Inflammatory macrophage (primary cell): ENCODE results near the gene FAM13A.

Experiments
- DNase-seq, 2 donors: peaks; one replicate each; pipeline ENCODE4 v3.0.0-alpha.2; 2020 to 2022

Gene FAM13A

DNA sequence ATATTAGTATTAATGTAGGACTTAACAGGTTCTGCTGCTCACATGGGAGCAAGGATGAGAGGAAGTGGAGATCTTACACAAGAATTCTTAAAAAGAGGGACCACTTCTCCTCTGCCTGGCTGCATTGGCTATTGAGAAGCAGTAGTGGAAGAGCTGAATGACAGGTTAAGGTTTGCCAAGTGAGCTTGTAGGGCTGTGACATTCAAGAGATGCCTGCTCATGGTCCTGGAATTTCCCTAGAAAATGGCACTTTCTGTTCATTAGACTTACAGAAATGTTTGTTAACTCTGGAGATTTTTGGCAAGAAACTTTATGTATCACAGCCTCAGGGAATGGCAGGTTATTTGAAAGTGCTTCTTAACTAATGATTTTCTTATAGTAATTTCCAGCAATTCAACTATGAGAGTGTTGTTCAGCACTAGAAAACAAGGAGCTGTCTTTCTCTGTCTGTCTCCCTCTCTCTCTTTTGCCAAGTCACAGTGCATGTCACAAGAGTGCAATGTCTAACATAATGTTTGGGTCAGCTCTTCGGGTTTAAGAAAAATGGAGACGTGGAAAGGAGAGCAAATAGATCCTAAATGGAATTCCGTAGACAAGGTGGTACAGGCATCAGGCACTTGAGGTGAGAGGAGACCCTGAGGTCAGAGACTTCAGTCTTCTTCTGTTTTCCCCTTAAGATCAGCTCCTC is 351.0 kb downstream of the FAM13A start:
- no peak for DNase-seq

DNA sequence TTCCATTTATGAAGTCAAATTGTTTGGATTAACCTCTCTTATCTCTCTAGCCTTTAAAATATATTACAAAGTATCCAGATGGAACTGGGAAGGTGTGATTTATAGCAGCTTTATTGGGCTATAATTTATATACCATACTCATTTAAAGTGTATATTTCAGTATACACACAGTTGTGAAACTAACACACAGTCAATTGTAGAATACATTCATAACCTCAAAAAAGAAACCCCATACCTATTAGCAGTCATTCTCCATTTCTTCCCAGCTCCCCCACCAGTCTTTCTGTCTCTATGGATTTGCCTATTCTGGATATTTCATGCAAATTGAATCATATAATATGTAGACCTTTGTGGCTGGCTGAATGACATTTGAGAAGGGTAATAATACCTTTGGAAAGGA is 351.8 kb downstream of the FAM13A start:
- no peak for DNase-seq

DNA sequence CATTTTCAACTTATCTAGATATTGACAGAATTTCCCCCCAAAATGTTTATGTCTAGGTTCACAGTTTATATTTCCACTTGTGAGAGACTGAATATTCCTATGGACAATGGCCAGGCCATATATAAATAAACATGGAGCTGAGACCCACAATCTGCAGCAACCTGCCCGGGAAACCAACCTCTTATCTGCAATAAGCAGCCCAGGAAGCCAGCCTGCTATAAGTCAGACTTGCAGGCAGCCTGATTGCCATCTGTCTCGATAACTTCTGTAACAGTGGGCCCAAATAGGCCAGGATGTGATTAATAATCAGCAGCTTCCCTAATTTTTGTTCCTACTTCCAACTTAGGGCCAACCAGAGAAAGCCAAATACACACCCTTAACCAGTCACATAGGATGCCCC is 354.2 kb downstream of the FAM13A start:
- DNase-seq, result peak in 1 of 2 donors; percentile 9

DNA sequence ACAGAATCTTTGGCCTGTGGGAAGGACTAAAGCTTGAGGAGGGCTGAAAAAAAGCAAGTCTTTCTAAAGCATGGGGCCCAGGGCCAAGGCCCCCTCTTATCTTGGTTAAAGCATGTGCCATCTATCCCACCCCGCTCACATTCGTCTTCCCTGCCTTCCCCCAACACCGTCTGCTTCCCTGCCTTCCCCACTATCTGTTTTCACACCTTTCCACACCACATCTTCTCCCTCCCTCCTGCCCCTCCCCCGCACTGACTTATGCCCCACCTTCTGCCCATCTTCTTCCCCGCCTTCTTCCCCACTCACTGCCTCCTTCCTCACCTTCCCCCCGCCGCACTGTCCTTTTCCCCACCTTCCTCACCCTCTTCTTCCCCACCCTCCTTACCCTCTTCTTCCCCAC is 358.5 kb downstream of the FAM13A start:
- no peak for DNase-seq

DNA sequence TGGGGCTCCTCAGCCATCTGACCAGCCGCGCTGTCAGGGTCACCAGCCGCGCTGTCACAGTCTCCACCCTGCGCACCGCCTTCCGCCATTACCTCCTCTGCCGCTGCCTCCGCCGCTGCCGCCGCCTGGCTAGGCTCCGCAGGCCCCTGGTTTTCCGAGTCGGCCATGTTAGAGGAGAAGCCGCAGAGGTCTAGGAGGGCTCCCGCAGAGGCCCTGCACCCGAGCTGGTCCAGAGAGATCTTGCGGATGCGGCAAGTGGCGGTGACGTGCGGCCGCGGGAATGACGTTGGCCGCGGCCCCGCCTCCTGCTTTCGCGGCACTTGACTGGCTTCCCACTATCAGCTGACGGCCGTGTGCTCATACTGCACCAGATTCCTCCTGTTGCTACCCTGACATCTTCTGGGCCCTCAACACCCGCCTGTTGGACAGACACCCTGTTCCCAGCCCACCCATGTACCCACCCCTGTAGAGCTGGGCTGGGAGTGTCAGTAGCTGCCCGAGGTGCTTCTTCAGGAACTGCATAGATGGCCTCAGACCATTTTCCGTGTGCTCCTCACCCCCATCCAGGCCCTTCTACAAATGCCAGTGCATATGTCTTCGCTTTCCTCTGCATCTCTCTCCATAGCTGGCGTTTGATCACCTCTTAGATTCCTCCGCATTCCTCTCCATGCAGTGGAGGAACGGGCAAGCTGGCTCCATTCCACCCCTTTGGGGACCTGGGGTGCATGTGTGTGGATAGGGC is 359.2 kb downstream of the FAM13A start, which contains the start of gene NAP1L5:
NAP1L5 (minus strand) TSS at position 242 of the 742 bp plus-strand sequence; CDS start at position 167, 75 bp downstream.
- peak; percentile 46 to 58 for DNase-seq

DNA sequence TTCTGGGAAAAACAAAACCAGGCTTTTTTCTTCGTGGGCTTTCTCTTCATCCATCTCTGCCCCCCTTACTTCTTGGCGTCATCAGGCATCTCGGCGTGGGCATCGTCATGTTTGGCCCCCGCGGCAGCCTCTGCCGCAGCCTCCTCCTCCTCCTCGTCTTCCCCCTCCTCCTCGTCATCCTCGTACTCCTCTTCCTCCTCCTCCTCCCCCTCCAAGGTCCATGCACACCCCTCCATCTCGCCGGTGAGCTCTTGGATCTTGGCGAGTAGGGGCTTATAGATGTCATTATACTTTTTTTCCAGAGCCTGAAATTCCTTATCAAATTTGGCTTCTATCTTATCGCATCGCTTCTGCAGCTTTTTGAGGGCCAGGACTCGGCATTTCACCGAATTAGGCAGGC is 359.8 kb downstream of the FAM13A start:
- DNase-seq, result no peak

DNA sequence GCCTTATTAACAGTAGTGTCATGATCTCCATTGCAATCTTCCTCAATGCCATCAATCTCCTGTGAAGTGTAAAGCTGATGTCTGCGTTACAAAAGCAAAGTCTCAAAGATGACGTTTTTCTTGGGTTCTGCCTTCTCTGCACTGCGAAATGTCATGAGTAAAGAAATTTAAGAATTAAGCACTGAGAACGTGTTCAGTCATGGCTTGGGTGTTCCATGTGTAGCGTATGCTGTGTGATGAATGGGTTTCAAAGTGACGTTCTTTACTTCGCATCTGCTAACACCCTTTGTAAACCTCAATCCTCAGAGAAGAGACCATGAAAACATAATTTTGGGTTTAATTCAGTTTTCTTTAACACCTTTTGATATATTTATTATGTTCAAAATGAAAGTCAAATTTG is 360.4 kb downstream of the FAM13A start:
- no peak for DNase-seq

DNA sequence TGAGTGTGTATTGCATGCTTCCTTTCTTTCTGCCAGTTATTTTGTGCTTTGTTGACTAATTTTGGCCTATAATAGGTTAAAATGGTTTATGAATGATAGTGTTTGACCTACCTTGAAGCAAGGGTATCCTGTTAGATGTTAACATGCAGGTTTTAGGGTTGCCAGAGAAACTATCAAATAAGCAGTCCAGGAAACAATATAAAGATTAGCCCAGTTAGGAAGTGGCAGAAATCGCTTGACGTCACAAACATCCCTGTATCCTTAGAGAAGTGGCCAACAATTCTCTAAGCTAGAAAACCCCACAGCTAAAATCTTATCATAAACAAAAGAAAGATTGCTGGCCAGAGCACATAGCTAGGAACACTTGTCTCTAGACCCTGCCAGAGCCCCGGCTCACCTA is 363.2 kb downstream of the FAM13A start:
- no peak for DNase-seq

DNA sequence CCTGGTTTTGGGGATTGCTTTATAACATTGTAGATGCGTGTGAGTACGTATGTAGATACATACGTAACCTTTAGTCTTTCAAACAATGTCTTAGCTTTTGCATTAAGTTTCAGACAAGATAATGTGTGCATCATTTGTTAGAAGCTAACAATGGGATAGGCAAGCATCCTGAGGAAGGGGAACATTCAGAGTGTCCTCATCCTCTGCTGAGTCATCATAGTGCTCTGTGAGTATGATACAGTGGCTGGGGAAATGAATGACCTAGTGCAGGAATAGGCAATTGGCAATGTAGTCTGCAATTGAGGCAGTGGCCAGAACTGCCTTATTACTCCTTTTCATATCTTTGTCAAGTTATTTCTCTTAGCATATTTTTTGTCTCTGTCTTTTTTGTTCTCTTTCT is 366.6 kb downstream of the FAM13A start:
- DNase-seq, result no peak

DNA sequence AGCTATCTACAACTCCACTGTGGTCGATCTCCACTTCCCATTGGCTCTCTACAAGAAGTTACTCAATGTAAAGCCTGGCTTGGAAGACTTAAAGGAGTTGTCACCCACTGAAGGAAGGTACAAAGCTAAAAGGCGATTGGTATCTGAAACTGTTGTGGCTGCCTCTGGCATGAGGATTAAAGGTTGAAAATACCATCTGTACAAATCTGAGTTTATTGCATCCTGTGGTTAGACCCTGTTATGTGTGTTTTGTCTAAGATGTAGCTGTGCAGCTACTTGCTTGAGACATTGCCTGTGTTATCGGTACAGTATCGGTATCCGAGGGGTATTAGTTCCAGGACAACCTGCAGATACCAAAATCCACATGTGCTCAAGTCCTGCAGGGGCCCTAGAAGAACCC is 375.8 kb downstream of the FAM13A start:
- no peak for DNase-seq
